ENCODE results near the gene CYP3A7. TPM values are rescaled to one million over a fixed set of nuclear protein-coding genes. Genes with fewer than 3 reads are reported as not detected.
"Not testable (repeated sequence)": the region's sequence is repeated elsewhere in the genome, so short reads cannot be mapped to it uniquely, and the experiment has no call there.

CYP3A7 gene
- total RNA-seq, 1 donor = not detected

DNA sequence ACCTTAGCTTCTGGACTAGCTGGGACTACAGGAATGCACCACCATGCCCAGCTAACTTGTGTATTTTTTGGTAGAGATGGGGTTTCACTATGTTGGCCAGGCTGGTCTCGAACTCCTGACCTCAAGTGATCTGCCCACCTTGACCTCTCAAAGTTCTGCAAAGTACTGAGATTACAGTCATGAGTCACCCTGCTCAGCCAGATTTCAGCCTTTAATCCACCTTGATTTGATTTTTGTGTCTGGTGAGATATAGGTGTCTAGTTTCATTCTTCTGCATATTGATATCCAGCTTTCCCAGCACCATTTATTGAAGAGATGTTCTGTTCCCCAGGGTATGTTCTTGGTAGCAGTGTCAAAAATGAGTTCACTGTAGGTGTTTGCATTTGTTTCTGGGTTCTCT, 20.1 kb upstream of the CYP3A7 start:
- H3K4me3 ChIP-seq (ENCODE audit: low read depth, low read length) = no peak overlapping the region
- TF ChIP-seq, protein P1, sequence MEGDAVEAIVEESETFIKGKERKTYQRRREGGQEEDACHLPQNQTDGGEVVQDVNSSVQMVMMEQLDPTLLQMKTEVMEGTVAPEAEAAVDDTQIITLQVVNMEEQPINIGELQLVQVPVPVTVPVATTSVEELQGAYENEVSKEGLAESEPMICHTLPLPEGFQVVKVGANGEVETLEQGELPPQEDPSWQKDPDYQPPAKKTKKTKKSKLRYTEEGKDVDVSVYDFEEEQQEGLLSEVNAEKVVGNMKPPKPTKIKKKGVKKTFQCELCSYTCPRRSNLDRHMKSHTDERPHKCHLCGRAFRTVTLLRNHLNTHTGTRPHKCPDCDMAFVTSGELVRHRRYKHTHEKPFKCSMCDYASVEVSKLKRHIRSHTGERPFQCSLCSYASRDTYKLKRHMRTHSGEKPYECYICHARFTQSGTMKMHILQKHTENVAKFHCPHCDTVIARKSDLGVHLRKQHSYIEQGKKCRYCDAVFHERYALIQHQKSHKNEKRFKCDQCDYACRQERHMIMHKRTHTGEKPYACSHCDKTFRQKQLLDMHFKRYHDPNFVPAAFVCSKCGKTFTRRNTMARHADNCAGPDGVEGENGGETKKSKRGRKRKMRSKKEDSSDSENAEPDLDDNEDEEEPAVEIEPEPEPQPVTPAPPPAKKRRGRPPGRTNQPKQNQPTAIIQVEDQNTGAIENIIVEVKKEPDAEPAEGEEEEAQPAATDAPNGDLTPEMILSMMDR (IDR thresholded peaks at IDR 0.05; ENCODE audit: insufficient read depth, low read length) = no peak
- no peak for DNase-seq (ENCODE audit: low read depth)

DNA sequence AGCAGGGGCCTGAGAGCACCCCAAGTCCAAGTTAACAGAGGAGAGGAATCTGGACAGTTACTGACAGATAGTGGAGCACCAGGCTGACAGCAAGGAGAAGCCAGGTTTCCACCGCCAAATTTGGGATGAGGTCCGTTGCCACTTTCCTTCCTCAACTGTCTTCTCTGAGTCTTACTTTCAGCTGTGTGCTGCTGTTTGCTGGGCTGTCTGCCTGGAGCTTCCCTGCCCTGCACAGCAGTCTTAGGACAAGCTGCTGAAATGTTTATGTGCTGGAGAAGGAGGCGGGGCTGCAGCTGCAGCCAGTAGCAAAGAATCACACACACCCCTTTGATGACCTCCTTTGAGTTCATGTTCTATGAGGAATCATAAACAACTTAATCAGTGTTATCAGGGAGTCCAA, 17.4 kb upstream of the CYP3A7 start:
- DNase-seq (ENCODE audit: low read depth) = no peak
- TF ChIP-seq, protein P1 (IDR thresholded peaks at IDR 0.05; ENCODE audit: insufficient read depth, low read length) = no peak
- H3K4me3 ChIP-seq (ENCODE audit: low read depth, low read length) = no peak overlapping the region

DNA sequence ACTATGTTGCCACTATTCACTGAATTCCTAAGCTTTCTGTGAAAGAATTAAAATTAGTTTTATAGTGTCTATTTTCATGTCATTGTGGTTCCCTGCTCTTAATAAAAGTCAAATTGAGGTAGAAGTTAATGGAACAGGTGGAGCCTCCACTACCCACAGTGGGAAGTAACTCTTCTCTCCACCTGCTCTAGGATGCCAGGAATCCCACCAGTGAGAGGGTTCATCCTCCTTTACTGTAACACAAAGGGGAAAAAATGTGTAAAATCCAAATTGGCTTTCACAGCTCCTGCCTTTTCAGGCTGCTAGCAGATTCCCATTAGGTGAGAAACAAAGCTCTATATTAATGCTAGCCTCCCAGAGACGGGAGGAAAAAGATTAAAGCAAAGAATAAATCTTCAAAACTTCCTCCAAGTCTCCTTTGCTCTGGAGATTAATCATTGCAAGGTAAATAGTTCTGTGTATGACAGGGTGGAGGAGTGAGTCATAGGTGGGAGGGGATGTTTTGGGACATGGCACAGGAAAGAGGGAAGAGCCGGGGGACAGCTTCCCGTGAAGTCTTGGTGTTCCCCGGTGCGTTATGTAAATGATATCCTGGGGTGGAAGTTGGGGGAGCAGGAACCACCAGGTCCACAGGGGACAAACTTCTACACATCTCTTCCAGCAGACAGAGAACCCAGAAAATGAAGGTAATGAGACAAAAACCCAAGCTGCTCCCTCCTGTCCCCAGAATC, 16.5 kb upstream of the CYP3A7 start:
- not testable (repeated sequence) for DNase-seq (ENCODE audit: low read depth); H3K4me3 ChIP-seq (ENCODE audit: low read depth, low read length)

DNA sequence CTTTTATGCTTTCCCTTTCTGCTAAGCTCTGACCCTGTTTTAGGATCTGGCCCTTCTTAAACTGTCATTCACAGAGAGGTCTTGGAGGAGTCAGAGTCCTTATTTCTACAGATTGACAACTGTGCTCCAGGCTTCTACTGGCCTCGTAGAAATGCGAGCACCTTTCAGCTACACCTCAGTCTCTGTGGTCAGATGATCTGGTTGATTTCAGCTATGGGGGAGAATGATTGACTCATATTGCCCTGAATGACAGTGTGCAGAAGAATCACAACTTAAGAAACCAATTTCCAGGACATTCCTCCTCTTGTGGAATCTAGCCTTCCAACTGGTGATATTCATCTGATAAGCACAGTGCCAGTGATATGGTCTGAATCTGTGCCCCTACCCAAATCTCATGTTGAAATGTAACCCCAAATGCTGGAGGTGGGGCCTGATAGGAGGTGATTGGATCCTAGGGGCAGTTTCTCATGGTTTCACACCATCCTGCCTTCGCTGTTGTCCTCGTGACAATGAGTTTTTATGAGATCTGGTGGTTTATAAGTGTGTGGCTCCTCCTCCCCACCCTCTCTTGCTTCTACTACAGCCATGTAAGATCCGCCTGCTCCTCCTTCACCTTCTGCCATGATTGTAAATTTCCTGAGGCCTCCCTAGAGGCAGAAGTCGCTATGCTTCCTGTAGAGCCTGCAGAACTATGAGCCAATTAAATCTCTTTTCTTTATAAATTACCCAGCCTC, 14.0 kb upstream of the CYP3A7 start:
- no peak for DNase-seq (ENCODE audit: low read depth)
- TF ChIP-seq, protein P1 (IDR thresholded peaks at IDR 0.05; ENCODE audit: insufficient read depth, low read length) = no peak
- H3K4me3 ChIP-seq (ENCODE audit: low read depth, low read length) = no peak overlapping the region

DNA sequence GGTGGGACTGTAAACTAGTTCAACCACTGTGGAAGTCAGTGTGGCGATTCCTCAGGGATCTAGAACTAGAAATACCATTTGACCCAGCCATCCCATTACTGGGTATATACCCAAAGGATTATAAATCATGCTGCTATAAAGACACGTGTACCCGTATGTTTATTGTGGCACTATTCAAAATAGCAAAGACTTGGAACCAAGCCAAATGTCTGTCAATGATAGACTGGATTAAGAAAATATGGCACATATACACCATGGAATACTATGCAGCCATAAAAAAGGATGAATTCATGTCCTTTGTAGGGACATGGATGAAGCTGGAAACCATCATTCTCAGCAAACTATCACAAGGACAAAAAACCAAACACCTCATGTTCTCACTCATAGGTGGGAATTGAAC, 11.9 kb upstream of the CYP3A7 start:
- H3K4me3 ChIP-seq (ENCODE audit: low read depth, low read length); DNase-seq (ENCODE audit: low read depth): not testable (repeated sequence)

DNA sequence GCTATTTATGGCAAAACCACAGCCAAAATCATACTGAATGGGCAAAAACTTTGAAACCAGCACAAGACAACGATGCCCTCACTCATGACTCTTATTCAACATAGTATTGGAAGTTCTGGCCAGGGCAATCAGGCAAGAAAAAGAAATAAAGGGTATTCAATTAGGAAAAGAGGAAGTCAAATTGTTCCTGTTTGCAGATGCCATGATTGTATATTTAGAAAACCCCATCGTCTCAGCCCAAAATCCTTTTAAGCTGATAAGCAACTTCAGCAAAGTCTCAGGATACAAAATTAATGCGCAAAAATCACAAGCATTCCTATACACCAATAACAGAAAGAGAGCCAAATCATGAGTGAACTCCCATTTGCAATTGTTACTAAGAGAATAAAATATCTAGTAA, 10.4 kb upstream of the CYP3A7 start:
- H3K4me3 ChIP-seq (ENCODE audit: low read depth, low read length); DNase-seq (ENCODE audit: low read depth): not testable (repeated sequence)

DNA sequence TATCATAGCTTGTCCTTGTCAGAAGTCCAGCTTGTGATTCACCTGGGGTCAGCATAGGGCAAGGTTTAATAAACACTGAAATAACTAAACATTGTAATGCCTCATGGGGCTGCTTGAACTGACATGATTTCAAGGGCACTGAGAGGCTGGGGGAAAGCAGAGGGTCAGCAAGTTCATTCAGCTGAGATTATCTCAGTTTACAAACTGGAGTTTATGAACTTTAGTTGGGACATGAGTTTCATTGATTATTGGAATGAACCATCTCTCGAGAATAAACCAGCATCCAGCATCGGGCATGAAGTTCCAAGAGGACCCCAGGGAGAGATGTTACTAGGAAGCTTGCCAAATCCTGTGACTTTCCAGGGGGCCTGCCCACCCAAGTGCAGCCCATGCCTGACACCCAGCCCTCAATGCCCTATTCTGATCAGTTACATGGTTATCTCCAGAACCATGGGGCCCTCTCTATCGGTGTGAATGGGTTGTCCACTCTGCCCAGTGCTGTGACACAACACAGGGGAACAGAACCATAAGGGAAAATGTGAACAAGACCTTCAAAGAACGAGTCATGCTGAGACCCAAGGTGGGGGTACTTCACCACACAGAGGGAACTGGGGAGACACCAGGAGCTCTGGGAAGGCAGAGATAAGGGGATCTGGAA, 7.9 kb upstream of the CYP3A7 start:
- no peak for DNase-seq (ENCODE audit: low read depth)
- no peak overlapping the region for H3K4me3 ChIP-seq (ENCODE audit: low read depth, low read length)
- TF ChIP-seq, protein P1 (IDR thresholded peaks at IDR 0.05; ENCODE audit: insufficient read depth, low read length) = no peak

DNA sequence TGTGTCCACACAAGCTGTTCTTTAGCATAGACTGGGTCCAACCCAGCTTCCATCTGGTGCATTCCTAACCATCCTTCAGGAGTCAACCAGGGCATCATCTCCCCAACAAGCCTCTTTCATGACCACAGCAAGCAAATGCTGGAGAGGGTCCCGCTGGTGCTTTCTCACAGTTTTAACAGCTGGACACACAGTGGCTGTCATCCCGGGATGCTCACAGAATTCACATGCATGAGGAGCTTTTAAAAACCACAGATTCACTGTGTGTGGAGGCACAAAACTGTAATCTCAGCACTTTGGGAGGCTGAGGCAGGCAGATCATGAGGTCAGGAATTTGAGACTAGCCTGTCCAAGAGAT, 6.4 kb upstream of the CYP3A7 start:
- TF ChIP-seq, protein P1 (IDR thresholded peaks at IDR 0.05; ENCODE audit: insufficient read depth, low read length) = no peak
- DNase-seq (ENCODE audit: low read depth) = no peak
- no peak overlapping the region for H3K4me3 ChIP-seq (ENCODE audit: low read depth, low read length)

Data from fibroblast of the aortic adventitia (primary cell).